Mammary epithelial cell (primary cell): ENCODE data around the gene KCNK4.

Experiments
- CTCF ChIP-seq, 2 donors: IDR thresholded peaks in 1 of 2; conservative IDR thresholded peaks in 1 of 2; 2 replicates each; pipeline ENCODE4 v1.5.1; 2011 to 2012; ENCODE audit warnings: inconsistent platforms in 2 of 2, low read length in 2 of 2, mild to moderate bottlenecking in 2 of 2, control low read depth in 1 of 2, low read depth in 1 of 2; ENCODE audit not compliant: insufficient read depth in 1 of 2; ENCODE audit errors: extremely low read depth in 1 of 2
- EZH2 ChIP-seq: IDR thresholded peaks from 2 replicates; pipeline ENCODE4 v1.6.1; 2012; ENCODE audit warnings: low read length, inconsistent platforms, borderline replicate concordance

GRCh38 chr11:64327993-64328392, 36.9 kb downstream of the KCNK4 start:
- TF ChIP-seq EZH2, result no peak
- no peak for TF ChIP-seq CTCF (conservative IDR thresholded peaks at IDR 0.05 in 1 of 2, IDR thresholded peaks at IDR 0.05 in 1 of 2; ENCODE audit: extremely low read depth in 1 of 2, insufficient read depth in 1 of 2, low read depth in 1 of 2, low read length in 2 of 2)
